ENCODE data around the gene MXRA5.
"Not testable (repeated sequence)": the region's sequence is repeated elsewhere in the genome, so short reads cannot be mapped to it uniquely, and the experiment has no call there.

Gene MXRA5

GRCh38 chrX:3346501-3347259 is at the start of gene MXRA5:
Gene MXRA5, minus strand, starts transcription at chrX:3346652. Its CDS starts 2,819 bp downstream, at chrX:3343833.
- DNase-seq (ENCODE audit: low spot score) = no peak

- no peak for DNase-seq (ENCODE audit: low spot score)
These were observed 47.2 kb upstream of the MXRA5 start for GRCh38 chrX:3393581-3394111.

- DNase-seq (ENCODE audit: low spot score) = no peak
These were observed 46.7 kb upstream of the MXRA5 start for GRCh38 chrX:3393178-3393577.

- no peak for DNase-seq (ENCODE audit: low spot score)
These were observed 42.0 kb upstream of the MXRA5 start for GRCh38 chrX:3388457-3388856.

DNA sequence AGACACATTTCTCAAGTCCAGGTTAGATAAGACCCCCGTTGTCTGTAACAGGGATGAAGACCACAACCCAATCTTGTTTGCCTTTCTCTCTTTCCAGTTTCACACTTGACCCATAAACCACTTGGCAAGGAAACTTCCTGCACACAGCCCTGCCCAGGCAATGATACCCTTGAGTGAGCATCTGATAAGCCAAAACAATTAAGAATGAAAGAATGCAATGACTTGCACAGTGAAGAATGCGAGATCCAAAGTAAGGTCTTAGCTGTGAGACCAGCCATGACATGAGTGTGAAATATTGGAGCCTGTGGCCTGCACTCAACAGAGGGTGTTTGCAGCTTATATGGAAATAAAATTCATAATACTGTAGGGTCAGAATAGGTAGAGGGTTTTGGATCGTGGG is 37.9 kb upstream of the MXRA5 start:
- no peak for DNase-seq (ENCODE audit: low spot score)

GRCh38 chrX:3380603-3381002 is 34.2 kb upstream of the MXRA5 start:
- DNase-seq (ENCODE audit: low spot score) = no peak

- DNase-seq (ENCODE audit: low spot score) = no peak
These were observed 32.7 kb upstream of the MXRA5 start for GRCh38 chrX:3379111-3379510.

DNA sequence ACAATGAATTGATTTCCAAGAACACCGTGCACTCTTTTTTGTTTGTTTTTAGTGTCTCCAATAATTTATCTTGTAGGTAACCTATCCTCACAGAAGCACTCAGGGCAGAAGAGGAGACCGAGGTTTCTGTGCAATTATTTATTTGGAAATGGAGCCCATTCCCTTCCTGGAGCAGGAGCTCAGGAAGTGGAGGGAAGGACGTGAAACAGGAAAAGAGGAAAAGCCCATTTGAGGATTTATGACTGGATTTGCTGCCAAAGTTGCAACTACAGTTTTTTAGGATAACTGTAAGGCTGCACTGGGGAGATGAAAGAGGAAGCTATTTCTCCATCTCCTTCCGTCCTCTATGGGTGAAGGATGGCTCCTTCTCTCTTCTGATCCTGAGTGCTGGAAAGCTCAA is 31.7 kb upstream of the MXRA5 start:
- DNase-seq (ENCODE audit: low spot score) = no peak

DNA sequence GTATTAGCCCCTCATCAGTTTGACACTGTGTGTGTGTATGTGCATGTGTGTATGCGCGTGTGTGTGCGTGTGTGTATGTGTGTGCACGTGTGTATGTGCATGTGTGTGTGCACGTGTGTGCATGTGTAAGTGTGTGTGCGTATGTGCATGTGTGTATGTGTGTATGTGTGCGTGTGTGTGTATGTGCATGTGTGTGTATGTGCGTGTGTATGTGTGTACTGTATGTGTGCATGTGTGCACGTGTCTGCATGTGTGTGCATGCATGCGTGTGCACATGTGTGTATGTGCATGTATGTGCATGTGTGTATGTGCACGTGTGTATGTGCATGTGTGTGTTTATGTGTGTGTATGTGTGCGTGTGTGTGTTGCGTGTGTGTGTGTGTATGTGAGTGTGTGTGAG is 31.1 kb upstream of the MXRA5 start:
- DNase-seq (ENCODE audit: low spot score) = no peak

DNA sequence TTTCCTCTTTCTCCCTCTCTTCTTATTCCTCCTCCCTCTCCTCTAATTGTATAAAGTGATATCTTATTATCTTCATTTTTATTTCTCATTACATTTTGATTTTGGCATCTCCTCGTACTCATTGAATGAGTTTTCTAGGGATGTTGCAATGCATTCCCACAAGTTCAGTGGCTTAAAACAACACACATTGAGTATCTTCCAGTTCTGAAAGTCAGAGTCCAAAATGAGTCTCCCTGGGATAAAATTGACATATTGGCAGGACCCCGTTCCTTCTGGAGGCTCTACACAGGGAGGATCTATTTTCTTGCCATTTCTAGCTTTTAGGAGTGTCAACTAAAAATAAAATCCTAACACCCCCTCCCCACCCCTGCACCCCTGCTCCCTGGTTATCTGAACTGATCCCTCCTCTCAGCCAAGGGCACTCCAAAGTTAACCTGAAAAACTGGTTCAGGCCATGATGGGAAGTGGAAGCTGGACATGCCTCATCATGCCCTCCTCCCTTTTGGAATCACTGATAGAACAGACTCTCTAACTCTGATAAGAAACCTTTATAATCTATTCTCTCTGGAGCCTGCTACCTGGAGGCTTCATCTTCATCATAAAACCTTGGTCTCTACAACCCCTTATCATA is 29.5 kb upstream of the MXRA5 start:
- DNase-seq (ENCODE audit: low spot score) = not testable (repeated sequence)

GRCh38 chrX:3374108-3374800 is 27.8 kb upstream of the MXRA5 start:
- no peak for DNase-seq (ENCODE audit: low spot score)

DNA sequence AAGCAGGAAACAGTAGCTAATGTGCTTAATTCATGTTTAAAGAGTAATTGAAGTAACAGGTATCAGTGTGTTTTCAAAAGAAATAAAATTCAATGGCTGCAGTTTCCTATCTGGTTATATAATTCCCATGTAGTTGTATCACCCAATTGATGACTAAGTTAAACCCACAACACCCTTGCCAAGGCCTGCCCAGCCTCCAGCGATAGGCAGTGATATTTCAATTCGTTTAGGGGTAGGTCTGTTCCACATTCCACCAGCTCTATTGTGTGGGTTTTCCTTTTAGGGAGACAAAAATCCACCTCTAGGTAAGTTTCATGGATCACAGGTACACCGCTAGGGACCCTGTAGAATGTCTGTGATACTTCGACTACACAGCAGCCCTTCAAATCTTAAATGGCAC is 24.7 kb upstream of the MXRA5 start:
- no peak for DNase-seq (ENCODE audit: low spot score)

DNA sequence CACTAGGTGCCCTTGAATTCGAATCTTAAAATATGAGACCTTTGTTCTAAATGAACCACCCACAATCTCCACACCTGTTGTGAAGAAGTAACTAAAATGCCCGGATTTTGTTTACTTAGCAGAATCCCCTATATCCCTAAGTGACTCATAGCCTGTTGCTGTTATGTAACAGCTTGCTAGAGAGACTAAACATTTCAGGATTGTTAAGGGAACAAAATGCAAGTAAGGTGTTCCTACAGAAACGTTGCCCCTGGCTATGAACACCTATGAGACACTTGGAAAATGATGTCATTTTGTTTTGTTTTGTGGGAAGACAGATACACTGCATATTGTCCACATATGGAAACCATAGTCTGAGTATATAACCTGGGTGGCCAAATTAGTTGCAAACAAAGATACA is 24.2 kb upstream of the MXRA5 start:
- DNase-seq (ENCODE audit: low spot score) = no peak

DNA sequence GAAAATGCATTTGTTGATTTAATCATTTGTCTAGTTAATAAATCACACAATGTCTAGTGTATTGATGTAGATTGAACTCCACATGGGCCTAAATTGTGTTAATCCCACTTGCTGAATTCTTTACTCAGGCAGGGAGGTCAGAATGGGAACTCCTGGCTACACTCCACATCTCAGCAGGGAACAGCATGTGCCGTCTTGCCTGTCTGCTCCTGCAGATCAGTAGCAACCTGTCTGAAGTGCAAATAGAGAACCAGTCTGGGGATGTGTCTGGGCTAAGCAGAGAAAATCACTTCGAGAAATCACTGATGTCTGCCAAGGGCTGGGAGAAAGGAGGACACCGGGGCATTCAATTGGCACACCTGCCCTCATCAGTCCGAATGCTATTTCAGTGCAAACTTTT is 16.5 kb upstream of the MXRA5 start:
- no peak for DNase-seq (ENCODE audit: low spot score)

DNA sequence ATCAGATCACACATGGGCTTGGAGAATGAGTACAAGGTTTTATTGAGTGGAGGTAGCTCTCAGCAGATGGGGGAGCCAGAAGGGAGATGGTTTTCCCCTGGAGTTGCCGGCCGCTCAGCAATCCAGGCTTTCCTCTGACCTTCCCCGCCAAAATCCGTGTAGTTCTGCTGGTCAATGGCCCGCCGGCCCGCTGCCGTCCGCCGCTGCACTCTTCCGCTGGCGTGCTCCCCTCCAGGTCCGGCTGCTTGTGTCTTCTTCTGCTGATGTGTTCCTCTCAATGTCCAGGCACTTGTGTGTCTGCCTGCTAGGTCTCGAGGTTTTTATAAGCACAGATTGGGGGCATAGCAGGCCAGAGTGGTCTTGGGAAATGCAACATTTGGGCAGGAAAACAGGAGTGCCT is 14.4 kb upstream of the MXRA5 start:
- no peak for DNase-seq (ENCODE audit: low spot score)

DNA sequence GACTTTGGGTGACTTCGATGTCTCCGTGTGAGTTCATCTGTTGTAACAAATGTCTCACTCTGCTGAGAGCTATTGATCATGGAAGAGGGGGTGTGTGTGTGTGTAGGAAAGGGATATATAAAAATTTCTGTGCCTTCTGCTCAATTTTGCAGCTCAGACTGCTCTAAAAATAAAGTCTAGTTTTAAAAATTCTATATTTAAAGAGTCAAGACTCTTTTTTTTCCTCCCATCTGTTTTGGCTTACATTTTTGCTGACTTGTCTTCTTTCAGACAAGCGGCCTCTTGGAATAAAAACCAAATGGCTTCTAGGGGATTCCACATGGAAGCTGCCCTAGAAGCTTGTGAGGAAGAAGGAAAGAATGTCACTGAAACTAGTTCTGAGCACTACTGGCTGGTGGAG is 6.3 kb upstream of the MXRA5 start:
- not testable (repeated sequence) for DNase-seq (ENCODE audit: low spot score)

DNA sequence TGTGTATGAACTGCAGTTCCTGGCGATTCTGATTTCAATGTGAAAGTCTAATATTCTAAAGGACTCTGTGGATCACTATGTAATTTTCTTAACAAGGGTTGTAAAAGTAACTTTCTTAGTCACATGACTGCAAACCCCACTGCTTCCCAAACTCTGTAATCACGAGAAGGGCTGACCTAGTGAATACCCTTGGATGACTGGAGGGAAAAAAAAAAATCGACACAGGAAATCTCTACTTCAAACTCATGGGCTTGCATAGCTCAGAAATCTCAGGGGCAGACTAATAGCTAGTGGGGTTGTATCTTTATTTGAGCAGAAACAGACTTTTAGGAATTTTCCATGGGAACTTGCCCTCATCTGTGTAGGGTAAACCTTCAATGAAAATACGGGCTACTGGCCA is 4.8 kb upstream of the MXRA5 start:
- no peak for DNase-seq (ENCODE audit: low spot score)

- DNase-seq (ENCODE audit: low spot score) = no peak
These were observed 1.7 kb upstream of the MXRA5 start for GRCh38 chrX:3348191-3348590.

DNA sequence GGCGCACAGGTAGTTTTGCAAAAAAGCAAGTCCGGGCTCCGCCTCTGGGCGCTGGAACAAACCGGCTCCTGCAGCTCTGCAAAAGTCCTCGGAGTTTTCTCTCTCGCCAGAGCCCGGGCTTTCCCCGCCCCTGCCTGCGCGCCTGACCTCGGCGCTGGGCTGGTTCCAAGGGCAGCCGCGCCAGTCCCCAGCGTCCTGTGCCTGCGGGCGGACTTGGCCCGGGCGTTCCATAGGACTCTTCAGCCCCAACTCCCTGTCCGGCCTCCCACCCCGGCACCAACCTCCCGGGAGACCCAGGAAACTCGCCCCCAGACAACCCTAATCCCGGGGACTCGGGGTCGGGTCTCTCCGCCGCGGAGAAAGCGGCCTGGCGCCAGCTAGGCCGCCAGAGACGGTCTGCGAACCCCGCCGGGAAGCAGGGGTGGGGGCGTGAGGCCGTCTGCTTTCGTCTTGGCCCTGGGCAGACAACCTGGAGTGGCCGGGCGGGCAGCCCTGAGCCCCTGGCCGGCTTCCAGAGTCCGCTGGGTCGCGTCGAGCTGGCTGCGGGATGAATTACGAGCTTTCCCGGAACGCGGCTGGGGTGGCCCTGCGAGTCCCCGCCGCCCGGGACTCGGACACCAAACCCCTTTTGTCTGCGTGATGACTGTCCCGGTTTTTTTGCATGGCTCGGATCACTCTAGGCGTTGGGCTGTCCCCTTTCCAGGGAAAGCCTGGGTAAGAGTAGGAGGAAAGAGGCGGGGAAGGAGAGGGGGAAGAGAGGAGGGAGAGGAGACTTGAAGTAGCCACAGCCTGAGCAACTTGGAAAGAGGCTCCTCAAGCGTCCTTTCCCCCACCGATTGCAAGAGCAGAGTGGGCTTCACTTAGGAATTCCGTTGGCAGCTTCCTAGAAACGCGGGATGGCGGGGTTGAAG is 916 bp downstream of the MXRA5 start:
- DNase-seq (ENCODE audit: low spot score) = no peak

GRCh38 chrX:3343569-3343968 is 2.9 kb downstream of the MXRA5 start:
- DNase-seq (ENCODE audit: low spot score) = not testable (repeated sequence)

- DNase-seq (ENCODE audit: low spot score) = no peak
These were observed 6.4 kb downstream of the MXRA5 start for GRCh38 chrX:3340016-3340415.

DNA sequence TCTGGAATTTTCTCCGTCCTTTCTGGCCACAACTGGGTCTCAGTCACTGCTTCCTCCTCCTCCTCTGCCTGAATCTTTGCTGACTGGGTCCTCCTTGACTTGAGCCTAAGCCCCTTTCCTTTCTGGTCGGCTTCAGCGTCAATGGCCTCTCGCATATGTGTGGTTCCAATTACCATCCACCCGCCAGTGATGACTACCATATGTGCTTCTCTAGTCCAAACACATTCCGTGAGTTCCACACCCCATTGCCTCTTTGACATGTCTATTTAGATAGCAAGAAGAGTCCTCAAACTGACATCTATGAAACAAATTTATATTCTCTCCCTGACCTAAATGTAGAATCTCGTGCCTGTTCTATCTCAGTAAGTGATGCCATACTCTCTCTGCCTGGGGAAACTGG is 19.8 kb downstream of the MXRA5 start:
- no peak for DNase-seq (ENCODE audit: low spot score)

Measured in hematopoietic multipotent progenitor cell treated with erythropoietin and hydrocortisone succinate and interleukin-3 and kit ligand, for 15 days (in vitro differentiated cells).